Measurements from ENCODE around the gene CCDC7. TPM values are rescaled to one million over a fixed set of nuclear protein-coding genes. Genes with fewer than 3 reads are reported as not detected.

Gene CCDC7
- total and polyA plus RNA-seq, 4 donors, result 1.2 to 36.4 (median 6.9) TPM

GRCh38 chr10:32415361-32415760 lies 30.6 kb upstream of the CCDC7 start:
- no peak for DNase-seq
- no peak overlapping the region for H3K4me3 ChIP-seq
- no peak for TF ChIP-seq CTCF (IDR thresholded peaks at IDR 0.05; ENCODE audit: control extremely low read depth, extremely low read depth)
- no peak overlapping the region for H3K9ac ChIP-seq (ENCODE audit: insufficient read depth in 1 of 2, low read length in 2 of 2)
- H3K9me3 ChIP-seq (ENCODE audit: control insufficient read depth in 4 of 4, insufficient read depth in 3 of 4, low read length in 3 of 4), result no peaks in the 10 kb centered on the region
- no peaks in the 10 kb centered on the region for H3K27me3 ChIP-seq (ENCODE audit: control insufficient read depth in 3 of 3, insufficient read depth in 3 of 3, low read length in 2 of 3)
- whole genome bisulfite sequencing, 2 donors, result 93 to 97% methylated on average over 2 of the region's 2 CpGs
- no peaks in the 10 kb centered on the region for H3K36me3 ChIP-seq (ENCODE audit: control insufficient read depth in 4 of 4, insufficient read depth in 4 of 4, low read length in 4 of 4)
- no peak for ATAC-seq (ENCODE audit: insufficient read depth, low FRiP score)
- peaks cover 0 to 26% (median 6%) of the 10 kb centered on the region in 5 donors for H3K4me1 ChIP-seq (ENCODE audit: control insufficient read depth in 5 of 5, insufficient read depth in 5 of 5, low read length in 5 of 5)
- H3K27ac ChIP-seq (ENCODE audit: low read depth in 1 of 2, low read length in 1 of 2), result no peak overlapping the region

GRCh38 chr10:32417911-32418547 lies 27.9 kb upstream of the CCDC7 start:
- TF ChIP-seq CTCF (IDR thresholded peaks at IDR 0.05; ENCODE audit: control extremely low read depth, extremely low read depth), result no peak

GRCh38 chr10:32418572-32418971 lies 27.4 kb upstream of the CCDC7 start:
- DNase-seq (no peak), ATAC-seq (ENCODE audit: insufficient read depth, low FRiP score) (no peak)
- Histone ChIP-seq H3K9me3 (ENCODE audit: control insufficient read depth in 4 of 4, insufficient read depth in 3 of 4, low read length in 3 of 4) (no peaks in the 10 kb centered on the region), H3K9ac (ENCODE audit: insufficient read depth in 1 of 2, low read length in 2 of 2) (no peak overlapping the region), H3K27me3 (ENCODE audit: control insufficient read depth in 3 of 3, insufficient read depth in 3 of 3, low read length in 2 of 3) (no peaks in the 10 kb centered on the region), H3K36me3 (ENCODE audit: control insufficient read depth in 4 of 4, insufficient read depth in 4 of 4, low read length in 4 of 4) (no peaks in the 10 kb centered on the region), H3K27ac (ENCODE audit: low read depth in 1 of 2, low read length in 1 of 2) (no peak overlapping the region), H3K4me3 (no peak overlapping the region), H3K4me1 (ENCODE audit: control insufficient read depth in 5 of 5, insufficient read depth in 5 of 5, low read length in 5 of 5) (peaks cover 0 to 21% (median 0%) of the 10 kb centered on the region in 5 donors)
- no peak for TF ChIP-seq CTCF (IDR thresholded peaks at IDR 0.05; ENCODE audit: control extremely low read depth, extremely low read depth)
- WGBS, 2 donors, result 84 to 89% methylated on average over 3 of the region's 3 CpGs

More at GRCh38 chr10:32417911-32418547, 27.9 kb upstream of the CCDC7 start:
- Histone ChIP-seq H3K27ac (ENCODE audit: low read depth in 1 of 2, low read length in 1 of 2) (no peak overlapping the region), H3K9me3 (ENCODE audit: control insufficient read depth in 4 of 4, insufficient read depth in 3 of 4, low read length in 3 of 4) (no peaks in the 10 kb centered on the region), H3K9ac (ENCODE audit: insufficient read depth in 1 of 2, low read length in 2 of 2) (peak overlapping the region in 1 of 2 donors; percentile 59), H3K4me3 (no peak overlapping the region), H3K36me3 (ENCODE audit: control insufficient read depth in 4 of 4, insufficient read depth in 4 of 4, low read length in 4 of 4) (no peaks in the 10 kb centered on the region), H3K27me3 (ENCODE audit: control insufficient read depth in 3 of 3, insufficient read depth in 3 of 3, low read length in 2 of 3) (no peaks in the 10 kb centered on the region), H3K4me1 (ENCODE audit: control insufficient read depth in 5 of 5, insufficient read depth in 5 of 5, low read length in 5 of 5) (peaks cover 0 to 21% (median 2%) of the 10 kb centered on the region in 5 donors)
- DNase-seq, result peak; percentile 92 to 99 (median 99)
- WGBS, 2 donors, result 29 to 71% methylated on average over 2 of the region's 2 CpGs
- ATAC-seq (ENCODE audit: insufficient read depth, low FRiP score), result no peak

- peaks cover 0 to 21% (median 0%) of the 10 kb centered on the region in 5 donors for H3K4me1 ChIP-seq (ENCODE audit: control insufficient read depth in 5 of 5, insufficient read depth in 5 of 5, low read length in 5 of 5)
- TF ChIP-seq CTCF (IDR thresholded peaks at IDR 0.05; ENCODE audit: control extremely low read depth, extremely low read depth), result no peak
- H3K27me3 ChIP-seq (ENCODE audit: control insufficient read depth in 3 of 3, insufficient read depth in 3 of 3, low read length in 2 of 3), result no peaks in the 10 kb centered on the region
- H3K4me3 ChIP-seq, result no peak overlapping the region
- H3K36me3 ChIP-seq (ENCODE audit: control insufficient read depth in 4 of 4, insufficient read depth in 4 of 4, low read length in 4 of 4), result no peaks in the 10 kb centered on the region
- 53 to 70% methylated on average over 1 of the region's 1 CpG for whole genome bisulfite sequencing, 2 donors
- DNase-seq, result no peak
- H3K9ac ChIP-seq (ENCODE audit: insufficient read depth in 1 of 2, low read length in 2 of 2), result no peak overlapping the region
- H3K27ac ChIP-seq (ENCODE audit: low read depth in 1 of 2, low read length in 1 of 2), result no peak overlapping the region
- ATAC-seq (ENCODE audit: insufficient read depth, low FRiP score), result no peak
- H3K9me3 ChIP-seq (ENCODE audit: control insufficient read depth in 4 of 4, insufficient read depth in 3 of 4, low read length in 3 of 4), result no peaks in the 10 kb centered on the region
Observed at GRCh38 chr10:32419615-32420014, 26.3 kb upstream of the CCDC7 start.
